Measurements from ENCODE around the gene RCAN1. TPM values are rescaled to one million over a fixed set of nuclear protein-coding genes. Genes with fewer than 3 reads are reported as not detected.
A peak's percentile ranks its signal among the peaks of the same experiment; 100 is the strongest.
"Not testable (repeated sequence)": the region's sequence is repeated elsewhere in the genome, so short reads cannot be mapped to it uniquely, and the experiment has no call there.

RCAN1 gene
- polyA plus RNA-seq, 1 donor (not counting 4 experiments of a cell fraction or from before 2014, with no cell fraction given), result 21.3 TPM

GRCh38 chr21:34609244-34609932, 5.5 kb downstream of the RCAN1 start:
- H3K9me1 ChIP-seq (ENCODE audit: control insufficient read depth, extremely low read depth, insufficient read depth, low read length), result no peaks in the 10 kb centered on the region
- no peaks in the 10 kb centered on the region for H3K9me3 ChIP-seq (ENCODE audit: control insufficient read depth, low read depth, low read length)
- FAIRE-seq, result peak; percentile 56
- peak overlapping the region; percentile 15 for H3K27ac ChIP-seq (ENCODE audit: control insufficient read depth, insufficient read depth, low read length)
- dilution Hi-C loops (cut with MboI; ENCODE audit: extremely low pct_ligation_motif_present, low sequenced_read_pairs), result no loop called here
- no peak for TF ChIP-seq EZH2 (IDR thresholded peaks at IDR 0.05; ENCODE audit: low read length)
- no peak for TF ChIP-seq CTCF (optimal IDR thresholded peaks at IDR 0.05 in 1 of 3, IDR thresholded peaks at IDR 0.05 in 1 of 3, conservative IDR thresholded peaks at IDR 0.05 in 1 of 3; ENCODE audit: extremely low read depth in 1 of 3, insufficient read depth in 2 of 3, low read length in 3 of 3)
- no peaks in the 10 kb centered on the region for H4K20me1 ChIP-seq (ENCODE audit: control insufficient read depth, extremely low read depth, insufficient read depth, low read length)
- no peak overlapping the region for H3K9ac ChIP-seq (ENCODE audit: control insufficient read depth, extremely low read depth, insufficient read depth, low read length)
- H3K27me3 ChIP-seq (ENCODE audit: control insufficient read depth, extremely low read depth, insufficient read depth, low read length), result no peaks in the 10 kb centered on the region
- H2AFZ ChIP-seq (ENCODE audit: control insufficient read depth, low read length), result no peak overlapping the region
- H3K4me3 ChIP-seq (ENCODE audit: control insufficient read depth in 2 of 3, extremely low read depth in 1 of 3, insufficient read depth in 2 of 3, low read depth in 1 of 3, low read length in 3 of 3), result no peak overlapping the region
- peaks cover 5% of the 10 kb centered on the region for H3K79me2 ChIP-seq (ENCODE audit: control insufficient read depth, insufficient read depth, low read length)
- no peaks in the 10 kb centered on the region for H3K36me3 ChIP-seq (ENCODE audit: control insufficient read depth in 2 of 2, extremely low read depth in 1 of 2, insufficient read depth in 2 of 2, low read length in 2 of 2)
- H3K4me1 ChIP-seq (ENCODE audit: control insufficient read depth, extremely low read depth, insufficient read depth, low read length), result peaks cover 9% of the 10 kb centered on the region
- DNase-seq (ENCODE audit: low read depth, low spot score), result peak; percentile 19
- no peak overlapping the region for H3K4me2 ChIP-seq (ENCODE audit: control insufficient read depth, extremely low read depth, insufficient read depth, low read depth, low read length)

- H3K9ac ChIP-seq (ENCODE audit: control insufficient read depth, extremely low read depth, insufficient read depth, low read length); H2AFZ ChIP-seq (ENCODE audit: control insufficient read depth, low read length); H3K36me3 ChIP-seq (ENCODE audit: control insufficient read depth in 2 of 2, extremely low read depth in 1 of 2, insufficient read depth in 2 of 2, low read length in 2 of 2); H3K9me3 ChIP-seq (ENCODE audit: control insufficient read depth, low read depth, low read length); FAIRE-seq; H3K27me3 ChIP-seq (ENCODE audit: control insufficient read depth, extremely low read depth, insufficient read depth, low read length); H4K20me1 ChIP-seq (ENCODE audit: control insufficient read depth, extremely low read depth, insufficient read depth, low read length); DNase-seq (ENCODE audit: low read depth, low spot score); H3K9me1 ChIP-seq (ENCODE audit: control insufficient read depth, extremely low read depth, insufficient read depth, low read length); H3K4me2 ChIP-seq (ENCODE audit: control insufficient read depth, extremely low read depth, insufficient read depth, low read depth, low read length); H3K79me2 ChIP-seq (ENCODE audit: control insufficient read depth, insufficient read depth, low read length); H3K4me1 ChIP-seq (ENCODE audit: control insufficient read depth, extremely low read depth, insufficient read depth, low read length); H3K27ac ChIP-seq (ENCODE audit: control insufficient read depth, insufficient read depth, low read length); H3K4me3 ChIP-seq (ENCODE audit: control insufficient read depth in 2 of 3, extremely low read depth in 1 of 3, insufficient read depth in 2 of 3, low read depth in 1 of 3, low read length in 3 of 3); dilution Hi-C loops (cut with MboI; ENCODE audit: extremely low pct_ligation_motif_present, low sequenced_read_pairs): not testable (repeated sequence)
Observed at GRCh38 chr21:34607376-34607775, 7.5 kb downstream of the RCAN1 start.

GRCh38 chr21:34606621-34607020, 8.3 kb downstream of the RCAN1 start:
- no peak for TF ChIP-seq CTCF (optimal IDR thresholded peaks at IDR 0.05 in 1 of 3, IDR thresholded peaks at IDR 0.05 in 1 of 3, conservative IDR thresholded peaks at IDR 0.05 in 1 of 3; ENCODE audit: extremely low read depth in 1 of 3, insufficient read depth in 2 of 3, low read length in 3 of 3)
- TF ChIP-seq EZH2 (IDR thresholded peaks at IDR 0.05; ENCODE audit: low read length), result no peak
- Histone ChIP-seq H3K9me3 (ENCODE audit: control insufficient read depth, low read depth, low read length) (no peaks in the 10 kb centered on the region), H3K36me3 (ENCODE audit: control insufficient read depth in 2 of 2, extremely low read depth in 1 of 2, insufficient read depth in 2 of 2, low read length in 2 of 2) (no peaks in the 10 kb centered on the region), H3K4me1 (ENCODE audit: control insufficient read depth, extremely low read depth, insufficient read depth, low read length) (peaks cover 9% of the 10 kb centered on the region), H3K27me3 (ENCODE audit: control insufficient read depth, extremely low read depth, insufficient read depth, low read length) (no peaks in the 10 kb centered on the region), H3K4me3 (ENCODE audit: control insufficient read depth in 2 of 3, extremely low read depth in 1 of 3, insufficient read depth in 2 of 3, low read depth in 1 of 3, low read length in 3 of 3) (no peak overlapping the region), H4K20me1 (ENCODE audit: control insufficient read depth, extremely low read depth, insufficient read depth, low read length) (no peaks in the 10 kb centered on the region), H3K9ac (ENCODE audit: control insufficient read depth, extremely low read depth, insufficient read depth, low read length) (no peak overlapping the region), H2AFZ (ENCODE audit: control insufficient read depth, low read length) (no peak overlapping the region), H3K4me2 (ENCODE audit: control insufficient read depth, extremely low read depth, insufficient read depth, low read depth, low read length) (no peak overlapping the region), H3K9me1 (ENCODE audit: control insufficient read depth, extremely low read depth, insufficient read depth, low read length) (no peaks in the 10 kb centered on the region), H3K27ac (ENCODE audit: control insufficient read depth, insufficient read depth, low read length) (no peak overlapping the region), H3K79me2 (ENCODE audit: control insufficient read depth, insufficient read depth, low read length) (peaks cover 2% of the 10 kb centered on the region)
- dilution Hi-C loops (cut with MboI; ENCODE audit: extremely low pct_ligation_motif_present, low sequenced_read_pairs), result no loop called here
- DNase-seq (ENCODE audit: low read depth, low spot score) (no peak), FAIRE-seq (no peak)
